ENCODE measurements around the gene SCYL2. TPM values are rescaled to one million over a fixed set of nuclear protein-coding genes. Genes with fewer than 3 reads are reported as not detected.
"Not testable (repeated sequence)": the region's sequence is repeated elsewhere in the genome, so short reads cannot be mapped to it uniquely, and the experiment has no call there.

The SCYL2 gene
- 10 to 100 TPM; 33.1 to 43.4 (median 36.7) TPM for total RNA-seq
- total RNA-seq (2013), result 48.0 TPM
- total RNA-seq, result 57.9 to 111 (median 82.6) reads per million in 29 experiments

DNA sequence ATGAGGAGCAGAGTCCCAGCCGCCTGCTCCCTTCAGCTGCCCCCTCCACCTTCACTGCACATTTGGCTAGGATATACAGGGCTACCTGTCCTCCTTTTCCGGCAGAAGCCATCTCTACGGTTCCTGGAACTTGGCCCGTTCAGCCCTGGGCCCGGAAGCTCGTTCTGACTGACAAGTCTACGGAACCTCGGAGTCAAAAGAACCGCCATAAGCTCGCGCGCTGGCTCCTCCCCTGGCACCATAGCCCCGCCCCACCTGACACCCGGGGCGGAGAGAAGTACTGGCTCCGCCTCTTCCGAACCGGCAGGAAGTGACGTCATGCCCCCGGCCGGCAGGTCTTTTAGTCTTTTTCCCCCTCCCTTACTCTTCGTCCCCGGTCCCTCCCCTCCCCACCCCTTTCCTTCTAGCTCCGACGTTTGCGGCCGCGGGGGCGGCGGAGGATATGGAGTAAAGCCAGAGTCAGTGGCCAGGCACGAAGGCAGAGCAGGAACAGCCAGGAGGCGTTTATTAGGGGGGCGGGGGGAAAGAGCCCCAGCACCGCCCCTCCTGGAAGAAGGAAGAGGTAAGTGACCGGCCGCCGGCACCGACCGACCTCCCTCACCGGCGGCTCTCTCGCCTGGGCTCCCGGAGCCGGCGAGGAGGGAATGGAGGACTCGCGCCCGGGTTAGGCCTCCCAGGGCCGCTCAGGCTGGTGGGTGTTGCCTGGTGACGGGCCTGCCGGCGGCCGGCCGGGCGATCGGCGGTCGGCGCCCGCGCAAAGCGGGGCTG, at the start of gene SCYL2, which contains the start of gene DEPDC4:
Gene SCYL2, plus strand, starts transcription at position 343 of the 768 bp plus-strand sequence. CDS start 15,794 bp downstream, outside the sequence.
Gene DEPDC4, minus strand, starts transcription at position 245 of the 768 bp plus-strand sequence. Its CDS starts 3 bp downstream, at position 242.
- no peaks in the 10 kb centered on the region for H3K9me3 ChIP-seq
- DNase-seq, result peak; percentile 81 to 97 (median 90)
- H3K4me1 ChIP-seq (ENCODE audit: control insufficient read depth in 1 of 2, extremely low read depth in 1 of 2, insufficient read depth in 2 of 2, low read length in 2 of 2), result peaks cover 10 to 18% of the 10 kb centered on the region in 2 experiments
- CTCF ChIA-PET, result interaction anchor here (0.6 to 2.2 kb wide), 7 partner anchors 23 to 1564 kb away, joined by 3 to 11 read pairs (median 3); partner anchors contain the start of genes ACTR6 (in 1 of the 2) and GNPTAB (in 1 of the 2)
- H3K4me3 Mint-ChIP-seq, result peak within 1 kb of the TSS; percentile 97 to 99 (median 98)
- H3K9me3 Mint-ChIP-seq, result no peaks in the 10 kb centered on the region
- H3K4me3 ChIP-seq (ENCODE audit: control insufficient read depth in 1 of 2, extremely low read depth in 1 of 2, low read length in 1 of 2), result peak within 1 kb of the TSS; percentile 80 to 93
- peak within 1 kb of the TSS; percentile 94 to 98 for H3K27ac Mint-ChIP-seq
- ATAC-seq (replicated peaks in 1 of 4), result peak; percentile 90 to 95 (median 94)
- no peaks in the 10 kb centered on the region for H3K27me3 Mint-ChIP-seq
- H3K27me3 ChIP-seq (replicated peaks in 1 of 2; ENCODE audit: control insufficient read depth in 2 of 2, extremely low read depth in 1 of 2, insufficient read depth in 2 of 2, low read length in 1 of 2), result no peaks in the 10 kb centered on the region
- peak within 1 kb of the TSS; percentile 89 for H3K27ac ChIP-seq (ENCODE audit: low read length)
- no peaks in the 10 kb centered on the region for H3K36me3 ChIP-seq (ENCODE audit: control insufficient read depth in 2 of 2, extremely low read depth in 1 of 2, insufficient read depth in 1 of 2, low read length in 1 of 2)
- H3K36me3 Mint-ChIP-seq, result no peaks in the 10 kb centered on the region
- WGBS (ENCODE audit: insufficient coverage), result under 1% methylated on average over 44 of the region's 62 CpGs
- H3K4me1 Mint-ChIP-seq, result peaks cover 34 to 45% (median 38%) of the 10 kb centered on the region in 3 donors
- POLR2A ChIA-PET, result interaction anchor here (0.6 to 1.2 kb wide), 7 partner anchors 9 to 1736 kb away, joined by 5 to 12 read pairs (median 6); partner anchors contain the start of genes ACTR6 (in 1 of the 2) and UTP20 (in 1 of the 2)

GRCh38 chr12:100219328-100220109, 47.5 kb upstream of the SCYL2 start:
- peaks cover 0 to 2% (median 0%) of the 10 kb centered on the region in 3 donors for H3K4me1 Mint-ChIP-seq
- Histone ChIP-seq H3K4me1 (ENCODE audit: control insufficient read depth in 1 of 2, extremely low read depth in 1 of 2, insufficient read depth in 2 of 2, low read length in 2 of 2) (no peaks in the 10 kb centered on the region), H3K27me3 (replicated peaks in 1 of 2; ENCODE audit: control insufficient read depth in 2 of 2, extremely low read depth in 1 of 2, insufficient read depth in 2 of 2, low read length in 1 of 2) (no peaks in the 10 kb centered on the region), H3K27ac (ENCODE audit: low read length) (no peak overlapping the region), H3K4me3 (ENCODE audit: control insufficient read depth in 1 of 2, extremely low read depth in 1 of 2, low read length in 1 of 2) (no peak overlapping the region), H3K36me3 (ENCODE audit: control insufficient read depth in 2 of 2, extremely low read depth in 1 of 2, insufficient read depth in 1 of 2, low read length in 1 of 2) (peaks cover 11 to 67% of the 10 kb centered on the region in 2 donors), H3K9me3 (no peaks in the 10 kb centered on the region)
- 100% methylated on average over 1 of the region's 5 CpGs for WGBS (ENCODE audit: insufficient coverage)
- no peak overlapping the region for H3K4me3 Mint-ChIP-seq
- no peak overlapping the region for H3K27ac Mint-ChIP-seq
- DNase-seq (no peak), ATAC-seq (replicated peaks in 1 of 4) (no peak)
- CTCF ChIA-PET, result no interaction called here
- no peaks in the 10 kb centered on the region for H3K9me3 Mint-ChIP-seq
- no peaks in the 10 kb centered on the region for H3K27me3 Mint-ChIP-seq
- peaks cover 41% of the 10 kb centered on the region for H3K36me3 Mint-ChIP-seq
- POLR2A ChIA-PET, result no interaction called here

- WGBS (ENCODE audit: insufficient coverage), result no CpG with 5 or more reads among the region's 3 CpGs
- DNase-seq (no peak), ATAC-seq (replicated peaks in 1 of 4) (no peak)
- H3K36me3 ChIP-seq (ENCODE audit: control insufficient read depth in 2 of 2, extremely low read depth in 1 of 2, insufficient read depth in 1 of 2, low read length in 1 of 2), result peaks cover 3 to 63% of the 10 kb centered on the region in 2 donors
- ChIA-PET POLR2A (interaction anchor here in 1 of 2 donors (0.7 kb wide), 1 partner anchor 20 kb away, joined by 3 read pairs; no protein-coding TSS in a partner anchor), CTCF (no interaction called here)
- H3K4me1 ChIP-seq (ENCODE audit: control insufficient read depth in 1 of 2, extremely low read depth in 1 of 2, insufficient read depth in 2 of 2, low read length in 2 of 2), result no peaks in the 10 kb centered on the region
- Mint-ChIP-seq H3K27ac (no peak overlapping the region), H3K4me1 (no peaks in the 10 kb centered on the region), H3K4me3 (no peak overlapping the region), H3K9me3 (no peaks in the 10 kb centered on the region), H3K36me3 (peaks cover 43% of the 10 kb centered on the region), H3K27me3 (no peaks in the 10 kb centered on the region)
- H3K9me3 ChIP-seq, result no peaks in the 10 kb centered on the region
- no peak overlapping the region for H3K27ac ChIP-seq (ENCODE audit: low read length)
- H3K4me3 ChIP-seq (ENCODE audit: control insufficient read depth in 1 of 2, extremely low read depth in 1 of 2, low read length in 1 of 2), result no peak overlapping the region
- H3K27me3 ChIP-seq (replicated peaks in 1 of 2; ENCODE audit: control insufficient read depth in 2 of 2, extremely low read depth in 1 of 2, insufficient read depth in 2 of 2, low read length in 1 of 2), result no peaks in the 10 kb centered on the region
These were observed 45.5 kb upstream of the SCYL2 start for GRCh38 chr12:100221523-100221922.

DNA sequence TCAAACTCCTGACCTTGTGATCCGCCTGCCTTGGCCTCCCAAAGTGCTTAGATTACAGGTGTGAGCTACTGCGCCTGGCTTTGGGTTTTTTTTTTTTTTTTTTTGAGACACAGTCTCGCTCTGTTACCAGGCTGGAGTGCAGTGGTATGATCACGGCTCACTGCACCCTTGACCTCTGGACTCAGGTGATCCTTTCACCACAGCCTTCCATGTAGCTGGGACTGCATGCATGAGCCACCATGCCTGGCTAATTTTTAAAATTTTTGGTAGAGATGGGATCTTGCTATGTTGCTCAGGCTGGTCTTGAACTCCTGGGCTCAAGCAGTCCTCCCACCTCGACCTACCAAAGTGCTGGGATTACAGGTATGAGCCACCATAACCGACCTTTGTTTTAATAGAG, 44.8 kb upstream of the SCYL2 start:
- H3K27ac Mint-ChIP-seq; H3K4me3 Mint-ChIP-seq; H3K4me1 ChIP-seq (ENCODE audit: control insufficient read depth in 1 of 2, extremely low read depth in 1 of 2, insufficient read depth in 2 of 2, low read length in 2 of 2); H3K27me3 ChIP-seq (replicated peaks in 1 of 2; ENCODE audit: control insufficient read depth in 2 of 2, extremely low read depth in 1 of 2, insufficient read depth in 2 of 2, low read length in 1 of 2); H3K9me3 ChIP-seq; ATAC-seq (replicated peaks in 1 of 4); H3K4me3 ChIP-seq (ENCODE audit: control insufficient read depth in 1 of 2, extremely low read depth in 1 of 2, low read length in 1 of 2); H3K9me3 Mint-ChIP-seq; POLR2A ChIA-PET; DNase-seq; H3K27ac ChIP-seq (ENCODE audit: low read length); H3K27me3 Mint-ChIP-seq; H3K4me1 Mint-ChIP-seq; CTCF ChIA-PET: not testable (repeated sequence)
- H3K36me3 Mint-ChIP-seq, result peaks cover 41% of the 10 kb centered on the region
- 100% methylated on average over 5 of the region's 6 CpGs for WGBS (ENCODE audit: insufficient coverage)
- H3K36me3 ChIP-seq (ENCODE audit: control insufficient read depth in 2 of 2, extremely low read depth in 1 of 2, insufficient read depth in 1 of 2, low read length in 1 of 2), result peaks cover 3 to 59% of the 10 kb centered on the region in 2 donors

GRCh38 chr12:100225491-100225890, 41.5 kb upstream of the SCYL2 start:
- H3K27ac ChIP-seq (ENCODE audit: low read length), result no peak overlapping the region
- no peaks in the 10 kb centered on the region for H3K9me3 Mint-ChIP-seq
- no peak overlapping the region for H3K4me3 ChIP-seq (ENCODE audit: control insufficient read depth in 1 of 2, extremely low read depth in 1 of 2, low read length in 1 of 2)
- no peaks in the 10 kb centered on the region for H3K4me1 Mint-ChIP-seq
- POLR2A ChIA-PET, result no interaction called here
- peaks cover 29% of the 10 kb centered on the region for H3K36me3 Mint-ChIP-seq
- H3K36me3 ChIP-seq (ENCODE audit: control insufficient read depth in 2 of 2, extremely low read depth in 1 of 2, insufficient read depth in 1 of 2, low read length in 1 of 2), result peaks cover 0 to 38% of the 10 kb centered on the region in 2 donors
- H3K9me3 ChIP-seq, result no peaks in the 10 kb centered on the region
- no peak for DNase-seq
- no peaks in the 10 kb centered on the region for H3K27me3 ChIP-seq (replicated peaks in 1 of 2; ENCODE audit: control insufficient read depth in 2 of 2, extremely low read depth in 1 of 2, insufficient read depth in 2 of 2, low read length in 1 of 2)
- CTCF ChIA-PET, result interaction anchor here in 1 of 2 donors (1.4 kb wide), 1 partner anchor 7 kb away, joined by 3 read pairs; no protein-coding TSS in a partner anchor
- ATAC-seq (replicated peaks in 1 of 4), result no peak
- no peaks in the 10 kb centered on the region for H3K27me3 Mint-ChIP-seq
- no peak overlapping the region for H3K27ac Mint-ChIP-seq
- no peak overlapping the region for H3K4me3 Mint-ChIP-seq
- no peaks in the 10 kb centered on the region for H3K4me1 ChIP-seq (ENCODE audit: control insufficient read depth in 1 of 2, extremely low read depth in 1 of 2, insufficient read depth in 2 of 2, low read length in 2 of 2)

DNA sequence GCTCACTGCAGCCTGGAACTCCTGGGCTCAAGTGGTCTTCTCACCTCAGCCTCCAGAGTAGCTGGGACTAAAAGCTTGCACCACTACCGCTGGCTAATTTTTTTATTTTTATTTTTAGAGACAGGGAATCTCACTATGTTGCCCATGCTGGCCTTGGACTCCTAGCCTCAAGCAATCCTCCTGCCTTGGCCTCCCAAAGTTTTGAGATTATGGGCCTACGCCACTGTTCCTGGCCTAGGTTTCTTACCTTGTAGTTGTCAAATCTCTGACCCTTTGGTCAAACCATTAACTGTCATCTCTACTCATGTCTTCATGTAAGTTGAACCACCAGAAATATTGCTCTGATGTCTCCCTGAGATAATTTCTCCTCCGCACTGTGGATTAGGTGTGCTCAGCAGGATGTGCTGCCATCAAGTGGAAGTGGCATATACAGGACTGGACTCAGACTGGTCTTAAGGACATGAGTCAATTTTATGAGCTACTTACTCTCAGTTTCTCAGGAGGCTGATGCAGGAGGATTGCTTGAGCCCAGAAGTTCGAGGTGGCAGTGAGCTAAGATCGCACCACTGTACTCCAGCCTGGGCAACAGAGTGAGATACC, 37.8 kb upstream of the SCYL2 start:
- H3K27me3 ChIP-seq (replicated peaks in 1 of 2; ENCODE audit: control insufficient read depth in 2 of 2, extremely low read depth in 1 of 2, insufficient read depth in 2 of 2, low read length in 1 of 2), result no peaks in the 10 kb centered on the region
- no peaks in the 10 kb centered on the region for H3K9me3 ChIP-seq
- Mint-ChIP-seq H3K9me3 (no peaks in the 10 kb centered on the region), H3K4me3 (no peak overlapping the region), H3K27ac (no peak overlapping the region), H3K4me1 (no peaks in the 10 kb centered on the region), H3K27me3 (no peaks in the 10 kb centered on the region), H3K36me3 (peaks cover 15% of the 10 kb centered on the region)
- WGBS (ENCODE audit: insufficient coverage), result 88% methylated on average over 5 of the region's 5 CpGs
- H3K4me3 ChIP-seq (ENCODE audit: control insufficient read depth in 1 of 2, extremely low read depth in 1 of 2, low read length in 1 of 2), result no peak overlapping the region
- no peak overlapping the region for H3K27ac ChIP-seq (ENCODE audit: low read length)
- H3K4me1 ChIP-seq (ENCODE audit: control insufficient read depth in 1 of 2, extremely low read depth in 1 of 2, insufficient read depth in 2 of 2, low read length in 2 of 2), result no peaks in the 10 kb centered on the region
- DNase-seq (no peak), ATAC-seq (replicated peaks in 1 of 4) (peak in 1 of 4 experiments; percentile 38)
- POLR2A ChIA-PET, result interaction anchor here (0.7 kb wide), 2 partner anchors 44 to 66 kb away, joined by 3 to 16 read pairs; no protein-coding TSS in a partner anchor
- CTCF ChIA-PET, result interaction anchor here in 1 of 2 donors (0.7 kb wide), 1 partner anchor 445 kb away, joined by 3 read pairs; no protein-coding TSS in a partner anchor
- peaks cover 0 to 12% of the 10 kb centered on the region in 2 donors for H3K36me3 ChIP-seq (ENCODE audit: control insufficient read depth in 2 of 2, extremely low read depth in 1 of 2, insufficient read depth in 1 of 2, low read length in 1 of 2)

Measured in T-cell (primary cell).